Measurements from ENCODE around the gene KIAA1755. TPM values are rescaled to one million over a fixed set of nuclear protein-coding genes. Genes with fewer than 3 reads are reported as not detected.

KIAA1755 gene
- total RNA-seq, 3 donors from 2014 or later, result 2.1 to 5.1 (median 4.3) TPM

GRCh38 chr20:38196592-38196991, 63.9 kb downstream of the KIAA1755 start:
- H3K27me3 ChIP-seq, result no peaks in the 10 kb centered on the region
- H3K9me3 ChIP-seq, result no peaks in the 10 kb centered on the region
- TF ChIP-seq CTCF (IDR thresholded peaks at IDR 0.05) (no peak), POLR2AphosphoS5 (IDR thresholded peaks at IDR 0.05) (peak in 1 of 3 donors; percentile 74)
- H3K36me3 ChIP-seq, result no peaks in the 10 kb centered on the region
- intact Hi-C loops (cut with DNase I; ENCODE audit: low total_unique reads), result no loop called here
- H3K4me3 ChIP-seq, result no peak overlapping the region
- H3K4me1 ChIP-seq, result no peaks in the 10 kb centered on the region
- DNase-seq (ENCODE audit: low spot score in 2 of 2), result no peak
- peak overlapping the region in 1 of 2 donors; percentile 74 for H3K27ac ChIP-seq

- H3K27ac ChIP-seq, result peak overlapping the region in 1 of 2 donors; percentile 74
- no peak for DNase-seq (ENCODE audit: low spot score in 2 of 2)
Observed at GRCh38 chr20:38196076-38196475, 64.5 kb downstream of the KIAA1755 start.

GRCh38 chr20:38195521-38195920, 65.0 kb downstream of the KIAA1755 start:
- TF ChIP-seq POLR2AphosphoS5 (IDR thresholded peaks at IDR 0.05), result no peak
- no peak for TF ChIP-seq CTCF (IDR thresholded peaks at IDR 0.05)
- TF ChIP-seq POLR2A (IDR thresholded peaks at IDR 0.05), result no peak
- Histone ChIP-seq H3K36me3 (no peaks in the 10 kb centered on the region), H3K4me3 (no peak overlapping the region), H3K27me3 (no peaks in the 10 kb centered on the region), H3K9me3 (no peaks in the 10 kb centered on the region), H3K27ac (no peak overlapping the region), H3K4me1 (no peaks in the 10 kb centered on the region)
- no peak for DNase-seq (ENCODE audit: low spot score in 2 of 2)
- intact Hi-C loops (cut with DNase I; ENCODE audit: low total_unique reads), result no loop called here

More at GRCh38 chr20:38196076-38196475, 64.5 kb downstream of the KIAA1755 start:
- Histone ChIP-seq H3K36me3 (no peaks in the 10 kb centered on the region), H3K4me1 (no peaks in the 10 kb centered on the region), H3K27me3 (no peaks in the 10 kb centered on the region), H3K4me3 (no peak overlapping the region), H3K9me3 (no peaks in the 10 kb centered on the region)
- intact Hi-C loops (cut with DNase I; ENCODE audit: low total_unique reads), result no loop called here
- no peak for TF ChIP-seq CTCF (IDR thresholded peaks at IDR 0.05)
- no peak for TF ChIP-seq POLR2A (IDR thresholded peaks at IDR 0.05)
- no peak for TF ChIP-seq POLR2AphosphoS5 (IDR thresholded peaks at IDR 0.05)

GRCh38 chr20:38194971-38195504, 65.5 kb downstream of the KIAA1755 start:
- DNase-seq (ENCODE audit: low spot score in 2 of 2), result no peak
- H3K9me3 ChIP-seq, result no peaks in the 10 kb centered on the region
- H3K27me3 ChIP-seq, result no peaks in the 10 kb centered on the region
- H3K36me3 ChIP-seq, result no peaks in the 10 kb centered on the region
- H3K4me3 ChIP-seq, result no peak overlapping the region
- intact Hi-C loops (cut with DNase I; ENCODE audit: low total_unique reads), result no loop called here
- no peaks in the 10 kb centered on the region for H3K4me1 ChIP-seq
- H3K27ac ChIP-seq, result no peak overlapping the region
- TF ChIP-seq POLR2A (IDR thresholded peaks at IDR 0.05), result no peak
- no peak for TF ChIP-seq CTCF (IDR thresholded peaks at IDR 0.05)

- TF ChIP-seq POLR2A (IDR thresholded peaks at IDR 0.05) (no peak), POLR2AphosphoS5 (IDR thresholded peaks at IDR 0.05) (no peak), CTCF (IDR thresholded peaks at IDR 0.05) (no peak)
- Histone ChIP-seq H3K27ac (no peak overlapping the region), H3K36me3 (no peaks in the 10 kb centered on the region), H3K4me3 (no peak overlapping the region), H3K9me3 (no peaks in the 10 kb centered on the region), H3K4me1 (no peaks in the 10 kb centered on the region), H3K27me3 (no peaks in the 10 kb centered on the region)
- intact Hi-C loops (cut with DNase I; ENCODE audit: low total_unique reads), result no loop called here
- no peak for DNase-seq (ENCODE audit: low spot score in 2 of 2)
Observed at GRCh38 chr20:38193586-38194105, 66.9 kb downstream of the KIAA1755 start.

Data from breast epithelium (tissue), 4 donors.